Memory B cell (primary cell): ENCODE results near the gene BOK.

ENCODE experiments used
- ATAC-seq: fragments of 150-1000 bp; cut with Tn5 transposase; 2 replicates; pipeline ENCODE4 v1.10.0; 2021; ENCODE audit warnings: low read depth, mild to moderate bottlenecking, moderate library complexity
- DNase-seq, 2 donors: peaks; one replicate each; pipeline ENCODE4 v3.0.0; 2022; ENCODE audit warnings: low spot score in 2 of 2
- H3K27ac Mint-ChIP-seq: one replicate; pipeline ENCODE4 v1.8.0; 2022; ENCODE audit warnings: mild to moderate bottlenecking, moderate library complexity, mixed read lengths
- H3K27me3 Mint-ChIP-seq: one replicate; pipeline ENCODE4 v1.8.0; 2022; ENCODE audit warnings: mixed read lengths
- H3K36me3 Mint-ChIP-seq: one replicate; pipeline ENCODE4 v1.8.0; 2022; ENCODE audit warnings: mild to moderate bottlenecking, mixed read lengths
- H3K4me1 Mint-ChIP-seq: one replicate; pipeline ENCODE4 v1.8.0; 2022; ENCODE audit warnings: mixed read lengths
- H3K4me3 Mint-ChIP-seq: one replicate; pipeline ENCODE4 v1.8.0; 2022; ENCODE audit warnings: mild to moderate bottlenecking, moderate library complexity, mixed read lengths
- H3K9me3 Mint-ChIP-seq: one replicate; pipeline ENCODE4 v1.8.0; 2022; ENCODE audit warnings: mixed read lengths

The BOK gene

GRCh38 chr2:241603686-241604085, 45.1 kb downstream of the BOK start:
- ATAC-seq (no peak), DNase-seq (no peak)
- H3K4me1 Mint-ChIP-seq, result peaks cover 5% of the 10 kb centered on the region
- no peak overlapping the region for H3K27ac Mint-ChIP-seq
- no peak overlapping the region for H3K4me3 Mint-ChIP-seq
- no peaks in the 10 kb centered on the region for H3K27me3 Mint-ChIP-seq
- H3K9me3 Mint-ChIP-seq, result no peaks in the 10 kb centered on the region
- H3K36me3 Mint-ChIP-seq, result peaks cover 27% of the 10 kb centered on the region

GRCh38 chr2:241606186-241606585, 47.6 kb downstream of the BOK start:
- DNase-seq, result no peak
- no peaks in the 10 kb centered on the region for H3K9me3 Mint-ChIP-seq
- no peak overlapping the region for H3K27ac Mint-ChIP-seq
- H3K4me1 Mint-ChIP-seq, result peaks cover 15% of the 10 kb centered on the region
- ATAC-seq, result no peak
- H3K4me3 Mint-ChIP-seq, result no peak overlapping the region
- peaks cover 14% of the 10 kb centered on the region for H3K36me3 Mint-ChIP-seq
- no peaks in the 10 kb centered on the region for H3K27me3 Mint-ChIP-seq

GRCh38 chr2:241607162-241607885, 48.8 kb downstream of the BOK start:
- H3K27me3 Mint-ChIP-seq, result no peaks in the 10 kb centered on the region
- no peaks in the 10 kb centered on the region for H3K9me3 Mint-ChIP-seq
- H3K36me3 Mint-ChIP-seq, result peaks cover 9% of the 10 kb centered on the region
- peaks cover 18% of the 10 kb centered on the region for H3K4me1 Mint-ChIP-seq
- H3K4me3 Mint-ChIP-seq, result no peak overlapping the region
- ATAC-seq (no peak), DNase-seq (no peak)
- no peak overlapping the region for H3K27ac Mint-ChIP-seq

GRCh38 chr2:241608881-241609280, 50.3 kb downstream of the BOK start:
- no peak overlapping the region for H3K27ac Mint-ChIP-seq
- H3K36me3 Mint-ChIP-seq, result peaks cover 6% of the 10 kb centered on the region
- DNase-seq (no peak), ATAC-seq (no peak)
- H3K4me3 Mint-ChIP-seq, result peak overlapping the region; percentile 73
- H3K9me3 Mint-ChIP-seq, result no peaks in the 10 kb centered on the region
- peaks cover 18% of the 10 kb centered on the region for H3K4me1 Mint-ChIP-seq
- H3K27me3 Mint-ChIP-seq, result no peaks in the 10 kb centered on the region

- ATAC-seq (peak; percentile 97), DNase-seq (peak; percentile 92 to 93)
- H3K4me3 Mint-ChIP-seq, result peak overlapping the region; percentile 73
- H3K27ac Mint-ChIP-seq, result peak overlapping the region; percentile 38
- peaks cover 6% of the 10 kb centered on the region for H3K36me3 Mint-ChIP-seq
- H3K9me3 Mint-ChIP-seq, result no peaks in the 10 kb centered on the region
- no peaks in the 10 kb centered on the region for H3K27me3 Mint-ChIP-seq
- H3K4me1 Mint-ChIP-seq, result peaks cover 18% of the 10 kb centered on the region
Measured at GRCh38 chr2:241609859-241610793, 51.6 kb downstream of the BOK start.

GRCh38 chr2:241611062-241611461, 52.5 kb downstream of the BOK start:
- ATAC-seq, result no peak
- Mint-ChIP-seq H3K27me3 (no peaks in the 10 kb centered on the region), H3K4me3 (no peak overlapping the region), H3K9me3 (no peaks in the 10 kb centered on the region), H3K27ac (peak overlapping the region; percentile 38), H3K4me1 (peaks cover 21% of the 10 kb centered on the region), H3K36me3 (peaks cover 8% of the 10 kb centered on the region)
- no peak for DNase-seq

- Mint-ChIP-seq H3K9me3 (no peaks in the 10 kb centered on the region), H3K4me3 (no peak overlapping the region), H3K27ac (no peak overlapping the region), H3K36me3 (peaks cover 6% of the 10 kb centered on the region), H3K4me1 (peaks cover 23% of the 10 kb centered on the region), H3K27me3 (no peaks in the 10 kb centered on the region)
- no peak for ATAC-seq
- no peak for DNase-seq
Measured at GRCh38 chr2:241612156-241613016, 53.8 kb downstream of the BOK start.

GRCh38 chr2:241613017-241613780, 54.7 kb downstream of the BOK start:
- Mint-ChIP-seq H3K4me1 (peaks cover 27% of the 10 kb centered on the region), H3K4me3 (no peak overlapping the region), H3K27ac (no peak overlapping the region), H3K9me3 (no peaks in the 10 kb centered on the region), H3K36me3 (peaks cover 6% of the 10 kb centered on the region), H3K27me3 (no peaks in the 10 kb centered on the region)
- ATAC-seq (no peak), DNase-seq (no peak)

- no peak overlapping the region for H3K27ac Mint-ChIP-seq
- no peak overlapping the region for H3K4me3 Mint-ChIP-seq
- ATAC-seq (no peak), DNase-seq (no peak)
- peaks cover 27% of the 10 kb centered on the region for H3K4me1 Mint-ChIP-seq
- H3K36me3 Mint-ChIP-seq, result peaks cover 7% of the 10 kb centered on the region
- H3K9me3 Mint-ChIP-seq, result no peaks in the 10 kb centered on the region
- no peaks in the 10 kb centered on the region for H3K27me3 Mint-ChIP-seq
Measured at GRCh38 chr2:241615041-241615440, 56.5 kb downstream of the BOK start.

- no peaks in the 10 kb centered on the region for H3K27me3 Mint-ChIP-seq
- H3K9me3 Mint-ChIP-seq, result no peaks in the 10 kb centered on the region
- H3K4me1 Mint-ChIP-seq, result peaks cover 29% of the 10 kb centered on the region
- DNase-seq, result no peak
- H3K27ac Mint-ChIP-seq, result no peak overlapping the region
- peak overlapping the region; percentile 56 for H3K4me3 Mint-ChIP-seq
- ATAC-seq, result no peak
- H3K36me3 Mint-ChIP-seq, result peaks cover 11% of the 10 kb centered on the region
Measured at GRCh38 chr2:241615522-241616052, 57.0 kb downstream of the BOK start.

GRCh38 chr2:241616168-241617125, 57.9 kb downstream of the BOK start:
- ATAC-seq (no peak), DNase-seq (no peak)
- Mint-ChIP-seq H3K27ac (peak overlapping the region; percentile 42), H3K4me3 (peak overlapping the region; percentile 56), H3K36me3 (peaks cover 15% of the 10 kb centered on the region), H3K27me3 (no peaks in the 10 kb centered on the region), H3K9me3 (peaks cover 2% of the 10 kb centered on the region), H3K4me1 (peaks cover 28% of the 10 kb centered on the region)

- DNase-seq (peak in 1 of 2 donors; percentile 16), ATAC-seq (peak; percentile 93)
- peaks cover 2% of the 10 kb centered on the region for H3K9me3 Mint-ChIP-seq
- peak overlapping the region; percentile 87 for H3K4me3 Mint-ChIP-seq
- peaks cover 15% of the 10 kb centered on the region for H3K36me3 Mint-ChIP-seq
- no peaks in the 10 kb centered on the region for H3K27me3 Mint-ChIP-seq
- H3K4me1 Mint-ChIP-seq, result peaks cover 26% of the 10 kb centered on the region
- H3K27ac Mint-ChIP-seq, result peak overlapping the region; percentile 39
Measured at GRCh38 chr2:241617431-241618154, 59.0 kb downstream of the BOK start.
